HG03175 (cell line): ENCODE results near the gene SMURF2.

ENCODE experiments used
- ATAC-seq: cut with Tn5 transposase; IDR thresholded peaks from one replicate; pipeline ENCODE4 v1.9.1; 2021; ENCODE audit warnings: mild to moderate bottlenecking, moderate library complexity; ENCODE audit not compliant: unreplicated experiment

Gene SMURF2

DNA sequence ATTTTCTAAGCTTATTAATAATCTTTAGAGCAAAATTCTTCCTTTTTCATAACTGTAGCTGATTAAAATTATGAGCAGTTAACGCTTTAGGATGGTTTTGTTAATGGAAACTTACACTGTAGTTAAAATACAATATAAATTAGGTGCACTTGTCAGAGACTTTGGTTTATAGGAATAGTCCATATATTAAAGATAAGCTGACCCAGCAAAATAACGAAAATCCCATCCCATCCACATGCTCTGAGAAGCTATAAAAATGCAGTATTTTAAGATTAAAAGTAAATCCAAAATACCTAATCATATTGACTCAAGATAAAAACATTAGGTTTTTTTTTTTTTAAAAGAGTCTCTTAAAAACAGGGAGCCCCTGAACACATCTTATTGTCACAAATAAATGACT is 117.4 kb downstream of the SMURF2 start:
- ATAC-seq: no peak

DNA sequence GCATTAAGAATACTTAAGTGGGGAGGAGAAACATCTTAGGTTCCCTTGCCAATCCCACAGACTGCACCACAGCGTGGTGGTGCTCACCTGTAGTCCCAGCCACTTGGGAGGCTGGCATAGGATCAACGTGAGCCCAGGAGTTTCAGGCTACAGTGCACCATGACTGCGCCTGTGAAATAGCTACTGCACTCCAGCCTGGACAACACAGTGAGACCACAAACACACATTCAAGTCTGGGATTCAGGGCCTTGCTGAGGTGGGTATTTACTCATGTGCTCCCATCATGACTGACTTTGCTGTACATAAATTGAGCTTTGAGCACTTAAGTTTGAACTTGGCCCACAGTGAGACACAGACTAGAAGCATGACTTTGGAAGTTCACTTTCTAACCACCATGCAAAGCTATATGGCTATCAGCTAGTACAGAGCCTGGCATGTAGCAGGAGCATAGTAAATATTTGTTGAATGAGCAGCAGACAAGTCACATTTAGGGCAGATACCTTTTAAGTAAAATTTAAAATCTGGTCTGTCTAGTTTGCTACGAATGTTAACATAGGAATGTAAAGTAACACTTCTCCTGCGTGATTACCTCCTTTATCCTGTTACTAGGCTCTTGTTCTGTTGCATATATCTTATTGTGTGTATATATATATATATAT is 121.9 kb downstream of the SMURF2 start:
- ATAC-seq: no peak

DNA sequence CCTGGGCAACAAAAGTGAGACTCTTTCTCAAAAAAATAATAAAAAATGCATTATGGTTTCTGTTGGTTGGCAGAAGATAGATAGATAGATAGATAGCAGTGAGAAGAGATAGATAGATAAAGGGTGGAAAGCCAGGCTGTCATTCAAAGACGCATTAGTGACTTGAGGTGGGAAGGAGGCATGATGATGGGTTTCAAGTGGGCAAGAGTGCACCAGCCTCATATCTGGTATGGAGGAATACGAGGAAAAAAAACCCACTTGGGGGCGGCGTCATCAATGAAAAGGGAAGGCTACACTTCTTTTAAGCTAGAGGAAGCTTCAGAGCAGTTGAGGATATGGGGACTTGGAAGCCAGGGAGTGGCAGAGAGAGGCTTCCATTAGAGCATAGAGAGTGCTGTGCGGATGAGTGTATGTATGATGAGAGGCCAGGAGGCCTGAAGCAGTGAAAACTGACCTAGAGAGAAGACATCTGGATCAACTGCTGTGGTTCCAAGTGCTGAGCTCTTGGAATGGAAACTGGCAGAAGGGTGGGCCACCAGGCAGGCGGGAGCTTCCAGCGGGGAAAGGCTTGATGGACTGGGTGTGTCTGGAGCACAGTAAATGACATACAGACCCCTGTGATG is 123.5 kb downstream of the SMURF2 start:
- no peak for ATAC-seq

DNA sequence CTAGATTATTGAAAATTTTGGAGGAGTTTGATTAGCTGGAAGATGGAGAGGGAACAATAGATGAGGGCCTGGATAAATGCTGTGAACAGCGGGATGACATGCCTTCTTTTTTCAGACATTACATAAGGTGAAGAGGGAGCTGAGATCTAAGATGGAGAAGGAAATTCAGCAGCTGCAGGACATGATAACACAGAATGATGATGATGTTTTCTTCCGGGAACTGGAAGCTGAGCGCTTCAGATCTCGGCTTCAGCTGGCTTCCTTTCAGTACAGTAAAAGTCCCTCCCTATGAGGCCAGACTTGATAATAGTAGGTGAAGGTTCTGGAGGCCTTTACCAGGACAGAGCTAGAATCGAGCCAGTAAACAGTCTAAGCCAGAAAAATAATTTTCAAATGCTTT is 124.6 kb downstream of the SMURF2 start:
- ATAC-seq: no peak

DNA sequence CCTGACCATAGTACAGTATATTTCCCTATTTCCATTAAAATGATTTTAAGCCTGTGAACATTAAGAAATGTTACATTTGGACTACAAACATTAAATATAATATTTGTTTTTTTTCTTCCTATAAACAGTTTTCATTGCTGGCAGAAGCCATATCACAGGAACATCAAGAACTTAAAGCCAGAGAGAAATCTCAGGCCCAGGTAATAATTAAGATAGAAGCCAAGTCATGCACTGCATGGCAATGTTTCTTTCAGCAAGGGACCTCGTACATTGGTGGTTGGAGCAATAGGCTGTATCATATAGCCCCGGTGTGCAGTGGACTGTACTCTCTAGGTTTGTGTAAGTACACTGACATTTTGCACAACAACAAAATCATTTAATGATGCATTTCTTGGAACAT is 125.2 kb downstream of the SMURF2 start:
- ATAC-seq: no peak

DNA sequence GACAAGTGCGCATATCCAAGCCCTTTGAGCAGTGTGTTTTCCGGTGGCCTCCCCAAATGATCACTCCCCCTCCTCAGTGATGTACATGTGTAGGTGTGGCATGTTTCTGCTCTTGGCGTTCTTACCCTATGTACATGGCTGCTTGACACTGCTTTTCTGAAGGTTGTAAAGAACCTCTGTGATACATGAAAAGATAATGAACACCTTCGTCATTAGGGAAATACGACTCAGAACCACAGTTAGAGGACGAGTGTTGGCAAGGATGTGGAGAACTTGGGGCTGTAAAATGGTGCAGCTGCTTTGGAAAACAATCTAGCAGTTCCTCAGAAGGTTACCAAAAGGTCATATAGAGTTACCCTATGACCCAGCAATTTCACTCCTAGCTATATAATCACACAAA is 126.8 kb downstream of the SMURF2 start:
- ATAC-seq: no peak

DNA sequence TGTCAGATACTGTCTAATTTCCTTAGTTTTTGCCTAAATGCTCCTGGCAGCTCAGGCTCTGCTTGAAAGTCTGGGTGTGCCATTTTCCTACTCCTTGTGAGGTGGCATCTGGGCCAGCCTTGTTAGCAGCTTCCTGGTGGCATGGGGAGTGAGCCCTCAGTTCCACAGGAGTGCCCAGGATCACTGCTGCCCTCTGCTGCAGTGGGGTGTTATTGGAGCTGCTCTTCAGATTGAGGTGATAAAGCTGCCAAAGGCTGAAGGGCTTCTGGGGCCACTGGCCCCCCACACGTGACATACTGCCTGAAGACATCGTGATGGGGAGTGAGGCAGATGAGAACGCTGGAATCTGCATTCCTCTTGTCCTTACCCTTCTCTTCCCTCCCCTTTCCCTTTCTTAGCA is 127.9 kb downstream of the SMURF2 start:
- ATAC-seq: no peak

DNA sequence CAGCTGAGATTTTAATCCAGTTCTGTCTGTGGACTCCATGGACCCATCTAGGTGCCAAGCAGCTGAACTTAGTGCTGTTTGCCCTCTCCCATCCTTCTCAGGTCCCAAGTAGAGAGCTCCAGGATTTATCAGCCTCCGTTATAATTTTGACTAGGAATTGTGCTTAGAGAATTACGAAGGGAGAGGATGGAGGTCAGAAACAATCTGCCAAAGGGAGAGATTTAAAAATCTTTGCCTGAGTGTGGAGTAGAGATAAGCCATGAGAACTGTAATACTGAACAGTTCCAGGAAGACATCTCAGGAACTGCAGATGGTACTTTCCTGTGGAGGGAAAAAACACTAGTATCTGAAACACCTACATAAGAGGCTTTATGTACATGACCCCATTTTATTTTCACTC is 128.3 kb downstream of the SMURF2 start:
- no peak for ATAC-seq

DNA sequence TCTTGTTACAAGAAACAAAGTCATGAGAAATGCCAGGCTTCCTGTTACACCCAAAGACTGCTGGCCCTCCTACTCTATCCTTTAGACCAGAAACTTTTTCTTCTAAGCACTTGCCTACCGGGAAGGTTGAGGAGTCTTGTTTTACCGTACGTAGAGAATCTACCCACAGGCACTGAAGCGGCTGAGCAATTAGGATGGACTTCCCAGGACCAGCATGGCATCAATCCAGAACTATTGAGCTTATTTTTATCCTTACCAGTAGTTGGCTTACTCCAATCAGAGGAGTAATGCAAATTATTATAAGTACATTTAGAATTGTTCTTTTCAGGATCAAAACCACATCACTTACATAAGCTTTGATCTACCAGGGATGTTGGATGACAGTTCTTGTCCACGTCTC is 129.7 kb downstream of the SMURF2 start:
- ATAC-seq: no peak

DNA sequence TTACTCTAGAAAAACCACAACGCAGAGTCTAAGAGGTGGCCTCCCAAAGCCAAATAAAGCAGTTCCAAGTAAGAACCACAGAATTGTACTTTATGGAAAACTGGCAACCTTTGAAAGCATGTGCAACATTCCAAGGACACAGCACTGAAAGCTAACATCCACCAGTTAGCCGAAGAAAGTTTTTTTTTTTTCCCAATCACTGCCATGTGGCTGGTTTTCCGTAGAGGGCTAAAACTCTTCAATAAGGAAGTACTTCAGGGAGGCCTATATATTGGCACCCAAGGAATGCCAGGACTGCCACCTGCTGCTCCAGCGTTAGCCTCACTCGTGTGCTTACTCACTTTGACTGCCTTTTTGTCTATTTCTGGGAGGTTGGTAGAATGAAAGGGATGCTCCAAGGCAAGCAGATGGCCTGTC is 130.1 kb downstream of the SMURF2 start:
- no peak for ATAC-seq

DNA sequence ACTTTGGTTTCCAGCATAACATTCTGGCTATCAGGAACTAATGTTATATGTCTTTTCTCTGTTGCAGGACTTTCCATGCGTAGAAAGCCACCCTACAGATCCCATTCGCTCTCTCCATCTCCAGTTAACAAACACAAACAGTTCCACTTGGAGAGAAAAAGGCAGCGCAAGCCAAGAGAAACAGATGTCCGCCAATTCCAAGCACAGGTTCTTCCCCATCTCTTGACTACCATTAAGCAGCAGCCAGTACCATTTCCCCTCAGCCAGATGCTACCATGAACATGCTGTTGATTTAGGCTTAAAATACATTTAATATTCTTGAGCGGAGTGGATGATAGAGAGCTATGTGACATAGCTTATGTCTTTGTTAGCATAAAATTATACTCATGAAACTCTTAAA is 132.9 kb downstream of the SMURF2 start:
- ATAC-seq: no peak

DNA sequence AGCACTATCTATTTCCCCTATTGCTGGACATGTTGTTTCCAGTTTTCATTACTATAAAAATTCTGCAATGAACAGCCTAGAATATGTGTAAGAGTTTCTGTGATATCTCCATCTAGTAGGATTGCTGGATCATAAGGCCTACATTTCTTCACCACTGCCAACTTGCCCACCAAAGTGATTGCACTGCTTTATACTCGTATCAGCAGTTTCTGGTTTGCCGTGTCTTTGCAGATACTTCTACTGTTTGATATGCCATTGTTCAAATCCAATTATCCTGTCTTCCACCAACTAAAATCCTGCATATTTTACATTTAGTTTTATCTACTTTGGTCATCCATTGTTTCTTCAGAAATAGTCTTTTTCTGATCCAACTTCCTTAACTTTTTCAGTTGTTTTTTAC is 134.2 kb downstream of the SMURF2 start:
- no peak for ATAC-seq

DNA sequence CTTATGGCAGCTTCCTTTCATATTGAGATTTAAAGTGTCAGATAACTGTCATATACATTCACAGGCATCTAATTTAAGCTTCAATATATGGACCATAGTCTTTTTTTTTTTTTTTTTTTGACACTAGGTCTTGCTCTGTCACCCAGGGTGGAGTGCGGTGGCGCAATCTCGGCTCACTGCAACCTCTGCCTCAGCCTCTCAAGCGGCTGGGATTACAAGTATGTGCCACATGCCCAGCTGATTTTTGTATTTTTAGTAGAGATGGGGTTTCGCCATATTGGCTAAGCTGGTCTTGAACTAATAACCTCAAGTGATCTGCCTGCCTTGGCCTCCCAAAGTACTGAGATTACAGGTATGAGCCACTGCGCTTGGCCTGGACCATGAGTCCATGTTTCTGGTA is 141.7 kb downstream of the SMURF2 start:
- ATAC-seq: no peak

DNA sequence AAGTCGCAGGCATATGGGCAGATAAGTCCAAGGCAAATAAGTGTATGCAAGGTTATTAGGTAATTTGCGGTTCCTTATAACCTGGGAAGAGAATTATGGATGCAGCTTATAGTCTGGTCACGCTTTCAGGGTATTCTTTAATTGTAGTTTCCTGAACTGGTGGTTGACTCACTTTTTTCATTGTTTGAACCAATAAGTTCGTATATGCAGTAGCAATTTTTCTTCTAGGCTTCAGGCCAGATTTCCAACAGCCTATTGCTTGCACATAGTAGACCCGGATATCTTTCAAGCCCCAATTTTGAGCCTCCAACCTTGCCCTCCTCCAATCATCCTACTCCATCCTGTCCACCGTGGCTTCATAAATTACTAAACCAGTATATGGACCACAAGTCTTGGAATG is 142.5 kb downstream of the SMURF2 start:
- no peak for ATAC-seq

DNA sequence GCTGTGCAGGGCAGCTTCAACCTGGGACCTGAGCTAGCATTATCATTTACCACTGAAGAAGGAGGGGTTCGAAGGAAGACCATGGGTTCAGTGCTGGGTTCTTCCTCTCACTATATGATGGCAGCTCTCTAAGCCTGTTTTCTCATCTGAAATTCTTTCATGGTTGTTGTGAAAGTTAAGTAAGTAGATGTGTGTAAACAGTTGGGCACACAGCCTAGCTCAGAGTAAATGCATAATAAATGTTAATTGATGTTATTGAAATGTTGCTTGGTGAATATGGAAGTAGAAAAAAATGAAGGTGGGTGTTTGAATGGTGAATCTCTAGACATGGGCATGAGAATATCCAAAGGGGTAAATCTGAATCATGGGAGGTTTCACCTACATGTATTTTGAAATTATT is 146.3 kb downstream of the SMURF2 start:
- no peak for ATAC-seq

DNA sequence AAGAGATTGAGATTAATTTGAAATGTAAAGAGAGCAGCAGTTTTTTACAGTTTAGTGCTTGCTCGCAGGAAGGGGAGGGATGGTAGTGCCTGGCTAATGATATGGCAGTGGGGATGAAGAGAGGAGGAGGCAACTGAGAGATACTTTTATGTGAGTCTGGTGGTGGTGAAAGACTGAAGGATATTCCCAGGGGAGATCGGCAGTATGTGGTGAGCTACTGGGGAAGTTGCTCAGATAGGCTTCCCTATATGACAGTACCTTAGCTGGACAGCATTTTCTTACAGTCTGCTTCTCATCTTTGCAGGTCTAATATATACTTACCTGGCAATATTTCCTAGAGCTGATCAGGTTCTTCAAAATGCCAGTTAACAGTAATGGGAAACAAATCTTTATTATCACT is 146.7 kb downstream of the SMURF2 start:
- ATAC-seq: no peak

DNA sequence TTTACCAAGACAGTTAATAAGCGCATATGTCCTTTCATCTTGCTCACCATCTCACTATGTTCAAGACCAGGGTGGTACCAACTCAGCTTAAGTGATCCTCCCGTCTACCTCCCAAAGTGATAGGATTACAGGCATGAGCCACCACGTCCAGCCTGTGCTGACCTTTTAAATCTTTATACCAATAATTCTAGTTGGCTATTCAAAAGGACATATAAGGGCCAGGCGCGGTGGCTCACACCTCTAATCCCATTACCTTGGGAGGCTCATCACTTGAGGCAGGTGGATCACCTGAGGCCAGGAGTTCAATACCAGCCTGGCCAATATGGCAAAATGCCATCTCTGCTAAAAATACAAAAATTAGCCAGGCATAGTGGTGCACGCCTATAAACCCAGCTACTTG is 152.9 kb downstream of the SMURF2 start:
- ATAC-seq: no peak

DNA sequence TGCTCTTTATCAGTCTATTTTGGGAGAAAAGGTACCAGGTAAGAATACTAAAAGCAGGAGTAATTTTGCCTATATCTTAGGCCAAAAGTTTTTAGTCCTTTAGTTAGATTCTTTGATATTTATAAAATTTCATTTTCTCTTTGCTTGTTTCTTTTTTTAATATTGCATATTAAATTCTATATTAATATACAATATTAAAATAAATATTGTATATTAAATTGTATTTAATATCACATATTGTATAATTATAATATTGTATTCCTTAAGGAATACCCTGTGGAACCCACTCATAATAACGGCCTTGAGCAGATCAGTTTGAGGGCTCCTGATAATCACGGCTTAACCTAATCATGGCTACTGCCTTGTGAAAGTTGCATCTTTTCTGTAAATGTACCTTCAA is 153.4 kb downstream of the SMURF2 start:
- no peak for ATAC-seq

DNA sequence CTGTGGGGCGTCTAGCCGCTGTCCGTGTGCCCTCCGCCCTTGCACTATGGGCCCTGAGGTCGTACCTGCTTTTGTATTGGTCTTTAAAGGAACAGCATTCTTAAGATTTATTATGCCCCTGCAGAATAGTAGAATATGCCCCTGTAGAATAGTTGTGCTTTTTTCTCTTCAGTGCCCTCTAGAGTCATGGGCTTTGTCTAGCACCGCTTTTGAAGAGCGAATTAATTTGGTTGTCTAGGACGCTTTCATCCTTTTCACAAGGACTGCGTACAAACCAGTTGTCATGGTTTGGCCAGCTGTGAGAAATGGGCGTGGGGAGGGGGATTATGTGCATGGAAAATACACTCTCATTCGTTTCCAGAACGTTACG is 154.7 kb downstream of the SMURF2 start:
- no peak for ATAC-seq

DNA sequence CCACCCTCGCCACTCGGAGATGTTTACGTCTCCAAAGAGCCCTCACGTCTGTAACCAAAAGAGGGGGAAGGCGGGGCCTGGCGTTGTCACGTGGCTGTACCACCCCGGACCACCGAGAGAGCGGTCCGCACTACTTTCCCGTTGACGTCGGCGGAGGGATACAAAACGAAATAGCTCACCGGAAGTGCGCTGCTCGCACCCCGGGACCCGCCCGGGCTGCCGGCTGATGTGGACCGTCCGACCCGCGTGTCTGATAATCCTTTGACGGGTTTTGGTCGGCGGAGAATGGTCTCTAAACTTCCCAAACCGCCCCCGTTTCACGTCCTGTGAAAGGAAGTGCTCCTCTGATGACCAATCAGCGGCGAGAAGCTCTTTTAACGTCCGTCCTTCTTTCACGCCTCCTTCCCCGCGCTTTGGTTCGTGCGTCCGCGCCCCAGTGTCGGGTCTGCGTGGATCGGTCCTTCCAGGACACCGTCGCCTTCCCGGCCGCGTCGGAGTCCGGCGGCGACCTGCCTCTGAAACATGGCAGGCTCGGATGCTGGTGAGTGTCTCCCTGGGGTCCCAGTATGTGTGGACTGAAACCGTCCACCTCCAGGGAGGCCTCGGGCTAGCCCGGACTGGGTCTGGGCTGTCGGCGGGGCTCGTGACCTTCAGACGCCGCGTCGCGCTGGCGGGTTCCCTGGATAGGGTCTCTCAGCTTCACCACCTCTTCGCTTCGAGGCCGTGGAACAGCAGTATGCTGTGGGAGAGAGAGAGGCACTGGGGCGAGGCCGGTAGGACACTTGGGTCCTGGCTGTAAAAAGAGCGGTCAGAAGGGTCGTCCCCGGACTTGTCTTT is 155.3 kb downstream of the SMURF2 start, which contains the start of gene CEP95:
Gene CEP95 (plus strand): TSS at position 402 of the 837 bp plus-strand sequence. CDS start 121 bp downstream, at position 523.
- ATAC-seq: peak; percentile 73

DNA sequence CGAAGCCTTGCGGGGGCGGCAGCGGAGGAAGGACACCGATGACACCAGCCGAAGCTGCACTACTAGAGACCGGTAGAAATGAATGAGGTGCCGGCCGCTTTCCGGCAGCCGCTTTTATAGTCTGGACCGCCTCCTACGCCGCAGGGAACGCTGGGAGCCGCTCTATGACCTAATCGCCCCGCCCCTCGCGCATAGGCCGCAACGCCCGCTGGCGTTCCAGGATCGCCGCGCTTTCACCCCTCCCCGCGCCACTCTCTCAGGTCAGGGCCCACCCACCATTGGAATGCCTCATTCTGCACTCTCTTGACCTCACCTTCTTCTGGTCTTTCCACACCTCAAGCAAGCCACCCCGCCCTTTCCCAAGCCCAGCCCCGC is 155.9 kb downstream of the SMURF2 start, which contains the start of gene DDX5:
Gene DDX5 (minus strand): TSS at position 89 of the 375 bp plus-strand sequence. CDS start 170 bp downstream, outside the sequence.
- peak; percentile 60 for ATAC-seq
